GM18867 (cell line): ENCODE measurements around the gene WFDC1.

Experiments used
- ATAC-seq: cut with Tn5 transposase; IDR thresholded peaks from one replicate; pipeline ENCODE4 v1.9.1; 2021; ENCODE audit warnings: mild to moderate bottlenecking, moderate library complexity; ENCODE audit not compliant: unreplicated experiment

Gene WFDC1

DNA sequence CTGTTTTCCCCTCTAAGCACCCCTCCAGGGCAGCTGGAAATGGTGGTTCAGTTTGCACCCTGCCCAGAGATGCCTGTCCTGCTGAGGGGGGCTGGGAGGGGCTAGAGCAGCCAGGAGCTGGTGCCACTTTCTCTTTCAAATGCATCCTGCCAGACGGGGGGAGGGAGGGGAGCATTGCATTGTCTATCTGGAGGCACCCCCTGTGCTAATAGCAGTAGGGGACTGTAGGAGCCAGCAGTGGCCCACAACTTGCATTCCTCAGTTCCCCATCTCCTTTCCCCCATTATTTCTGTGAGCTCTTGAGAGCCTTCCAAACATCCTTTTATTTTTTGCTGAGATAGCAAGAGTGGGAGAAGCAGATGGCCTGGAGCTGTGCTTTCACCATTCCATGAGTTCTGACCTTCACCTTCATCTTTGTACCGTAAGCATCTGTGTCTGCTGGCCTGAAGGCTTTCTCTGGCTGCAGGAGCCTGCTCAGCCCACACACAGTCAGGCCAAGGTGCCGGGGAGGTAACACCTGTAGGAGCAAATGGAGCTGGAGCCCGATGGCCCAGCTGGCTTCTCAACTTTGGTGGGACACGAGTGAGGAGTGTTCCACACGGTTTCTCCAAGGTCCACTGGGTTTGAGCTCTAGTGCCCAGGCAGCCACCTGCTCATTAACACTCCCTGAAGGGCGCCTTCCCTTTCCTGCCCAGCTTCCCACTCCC, 5.2 kb downstream of the WFDC1 start:
- ATAC-seq: no peak

DNA sequence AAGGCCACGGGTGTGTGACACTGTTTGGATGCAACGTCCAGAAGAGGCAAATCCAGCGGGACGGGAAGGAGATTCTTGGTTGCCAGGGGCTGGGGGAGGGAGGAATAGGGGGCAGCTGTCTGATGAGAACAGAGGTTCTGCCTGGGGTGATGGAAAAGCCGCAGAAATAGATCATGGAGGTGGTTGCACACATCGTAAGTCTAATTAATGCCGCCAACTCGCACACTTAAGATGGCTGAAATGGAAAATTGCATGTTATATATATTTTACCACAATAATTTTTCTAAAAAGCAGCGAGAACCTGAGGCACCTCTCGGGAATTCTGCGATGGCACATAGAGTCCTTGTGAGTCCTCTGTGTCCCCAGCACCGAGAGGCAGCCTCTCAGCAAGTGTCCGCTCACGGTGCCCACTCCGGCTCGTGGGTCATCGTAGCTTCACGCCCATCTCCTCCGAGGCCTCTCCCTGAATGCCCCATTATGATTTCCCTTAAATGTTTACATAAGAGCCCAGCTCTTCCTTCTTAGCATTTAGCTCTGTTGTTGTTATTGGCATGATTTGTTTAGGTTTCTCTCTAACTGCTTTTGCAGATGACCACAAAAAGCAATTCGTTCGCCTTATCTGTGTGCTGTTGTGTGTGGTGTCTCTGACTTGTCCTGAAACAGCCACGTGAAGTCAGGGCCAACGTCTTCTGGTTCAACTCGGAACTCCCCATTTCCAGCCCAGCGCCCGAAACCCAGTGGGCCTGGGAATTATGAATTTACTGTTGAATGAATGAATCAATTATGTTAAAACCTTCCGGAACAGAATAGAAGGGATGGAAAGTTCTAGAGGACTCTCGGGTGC, 7.7 kb downstream of the WFDC1 start:
- ATAC-seq: no peak

DNA sequence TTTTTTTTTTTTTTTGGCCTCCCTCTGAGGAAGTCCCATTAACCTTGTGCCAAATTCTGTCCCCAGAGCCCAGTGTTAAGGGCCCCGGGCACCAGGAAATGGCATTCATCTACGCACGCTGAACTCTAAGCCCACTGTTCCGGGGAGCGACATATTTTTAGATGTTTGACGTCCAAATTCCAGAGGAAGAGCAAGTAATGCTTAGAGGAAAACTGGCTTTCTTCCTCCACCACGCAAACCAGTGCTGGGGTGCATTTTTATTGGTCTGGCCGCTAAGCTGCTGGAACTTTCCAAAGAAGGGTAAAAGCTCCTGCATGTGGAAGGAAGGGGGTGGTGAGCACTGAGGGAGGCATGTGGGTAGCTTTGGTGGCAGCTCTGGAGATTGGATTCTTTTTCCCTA, 8.3 kb downstream of the WFDC1 start:
- ATAC-seq: no peak

DNA sequence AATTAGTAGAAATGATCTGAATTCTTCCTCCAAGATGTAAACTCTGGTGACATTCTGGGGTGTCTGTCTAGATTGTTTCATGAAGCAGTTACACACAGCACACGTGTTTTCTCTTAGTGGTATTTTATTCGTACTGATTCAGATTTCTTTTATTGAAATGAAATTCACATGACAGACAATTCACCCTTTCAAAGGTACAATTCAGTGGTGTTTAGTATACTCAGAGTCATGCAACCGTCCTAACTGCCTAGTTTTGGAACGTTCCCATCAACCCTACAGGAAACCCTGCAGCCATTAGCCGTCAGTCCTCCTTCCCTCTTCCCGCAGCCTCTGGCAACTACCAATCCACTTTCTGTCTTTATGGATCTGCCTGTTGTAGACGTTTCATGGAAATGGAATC, 8.8 kb downstream of the WFDC1 start:
- no peak for ATAC-seq

DNA sequence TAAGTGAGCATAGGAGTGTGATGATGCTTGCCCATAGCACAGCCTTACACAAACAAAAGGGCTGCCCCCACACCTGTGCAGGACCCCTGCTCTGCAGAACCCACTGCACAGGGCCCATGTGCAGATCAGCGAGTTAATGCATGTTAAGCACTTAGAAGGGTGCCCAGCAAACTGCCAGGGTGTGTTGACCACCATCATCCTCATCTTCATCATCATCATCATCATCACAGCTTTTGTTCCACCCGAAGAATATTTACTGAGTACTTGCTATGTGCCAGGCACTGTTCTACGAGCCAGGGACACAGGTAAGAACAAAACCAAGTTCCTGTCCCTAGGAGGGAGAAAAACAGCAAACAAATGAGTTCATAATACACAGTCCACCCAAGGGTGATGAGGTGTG, 11.9 kb downstream of the WFDC1 start:
- ATAC-seq: no peak

DNA sequence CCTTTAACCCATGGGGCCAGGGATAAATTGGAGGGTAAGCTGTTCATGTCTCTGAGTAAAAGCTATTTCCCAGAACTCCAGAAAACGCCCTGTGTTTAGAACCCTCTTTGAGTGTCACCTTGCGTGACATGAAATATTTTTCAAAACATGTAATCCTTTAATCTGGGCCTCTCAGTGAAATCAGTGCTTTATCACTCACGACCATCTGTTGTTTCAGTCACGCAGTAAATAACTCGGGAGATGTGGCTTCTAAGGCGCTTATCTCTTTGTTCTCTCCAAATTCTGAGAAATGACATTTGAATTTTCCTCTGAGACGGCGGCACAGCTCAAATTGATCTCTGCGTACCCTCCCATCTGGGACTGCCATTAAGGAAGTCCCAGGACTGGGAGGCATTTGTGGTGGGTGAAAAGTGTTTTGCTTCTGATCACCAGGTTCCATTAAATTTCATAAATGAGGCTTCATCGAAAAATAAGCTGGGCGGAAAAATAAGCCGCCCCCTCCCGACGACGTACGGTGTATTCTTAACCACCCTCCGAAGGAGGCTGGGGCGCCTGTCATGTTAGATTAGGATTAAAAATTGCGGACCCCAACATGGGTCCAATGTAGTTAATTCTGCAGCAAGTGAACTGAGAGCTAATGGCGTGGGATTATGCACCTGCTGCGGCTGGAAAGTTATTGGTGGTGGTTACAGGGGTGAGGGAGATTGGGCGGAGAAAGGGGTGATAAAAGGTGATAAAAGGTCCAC, 12.7 kb downstream of the WFDC1 start:
- no peak for ATAC-seq

DNA sequence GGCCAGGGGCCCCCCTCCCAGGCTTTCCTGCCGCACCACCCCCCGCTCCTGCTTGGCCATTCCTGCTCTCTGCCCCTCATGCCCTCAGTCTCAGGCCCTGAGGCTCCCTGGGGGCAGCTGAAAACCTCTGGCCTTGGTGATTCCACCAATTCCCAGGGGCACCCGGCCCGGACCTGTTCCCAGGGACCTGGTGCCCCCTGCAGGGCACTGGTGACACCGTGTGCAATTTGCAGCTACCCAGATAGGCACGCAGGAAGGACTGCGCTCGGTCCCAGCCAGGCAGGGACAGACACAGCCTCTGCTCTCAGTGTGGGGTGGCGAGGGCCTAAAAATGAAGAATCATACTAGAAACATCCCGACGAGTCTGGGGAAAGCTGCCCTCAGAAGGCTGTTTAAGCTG, 13.4 kb downstream of the WFDC1 start:
- ATAC-seq: no peak

DNA sequence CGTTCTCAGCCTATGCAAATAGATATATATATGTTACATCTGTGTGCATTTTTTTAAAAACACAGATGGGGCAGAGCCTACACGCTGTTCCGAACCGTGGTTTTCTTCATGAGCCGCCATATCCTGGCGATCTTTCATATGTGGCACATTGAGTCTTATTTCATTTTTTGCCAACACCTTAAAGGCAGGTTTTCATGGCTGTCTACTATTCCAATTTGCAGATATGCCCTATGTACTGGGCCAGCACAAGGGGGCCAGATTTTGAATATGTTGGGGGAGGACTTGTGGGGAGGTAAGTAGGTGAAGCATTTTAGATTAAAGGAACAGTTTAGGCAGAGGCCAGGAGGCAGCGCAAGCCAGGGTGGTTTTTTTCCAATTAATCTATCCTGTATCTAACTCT, 16.0 kb downstream of the WFDC1 start:
- no peak for ATAC-seq

DNA sequence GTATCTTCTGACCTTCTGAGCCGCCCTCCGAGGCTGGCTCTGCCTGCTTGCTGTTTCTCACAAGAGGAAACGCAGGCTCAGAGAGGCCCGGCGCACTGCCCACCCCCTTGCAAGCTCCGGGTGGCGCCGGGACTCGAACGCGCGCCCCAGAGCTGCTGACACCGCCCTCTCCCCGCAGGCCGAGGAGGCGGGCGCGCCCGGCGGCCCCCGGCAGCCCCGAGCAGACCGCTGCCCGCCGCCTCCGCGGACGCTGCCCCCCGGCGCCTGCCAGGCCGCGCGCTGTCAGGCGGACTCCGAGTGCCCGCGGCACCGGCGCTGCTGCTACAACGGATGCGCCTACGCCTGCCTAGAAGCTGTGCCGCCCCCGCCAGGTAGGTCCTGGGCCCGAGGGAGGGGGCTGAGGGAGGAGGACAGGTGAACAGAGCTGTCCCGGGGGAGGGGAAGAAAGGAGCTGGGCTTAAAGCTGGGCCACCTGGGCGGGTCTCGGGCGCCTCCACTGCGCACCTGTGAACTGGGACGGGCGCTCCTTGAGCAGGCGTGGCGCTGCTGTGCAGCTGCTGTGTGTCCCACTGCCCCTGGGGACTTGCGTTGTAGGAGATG, 18.2 kb downstream of the WFDC1 start:
- ATAC-seq: no peak

DNA sequence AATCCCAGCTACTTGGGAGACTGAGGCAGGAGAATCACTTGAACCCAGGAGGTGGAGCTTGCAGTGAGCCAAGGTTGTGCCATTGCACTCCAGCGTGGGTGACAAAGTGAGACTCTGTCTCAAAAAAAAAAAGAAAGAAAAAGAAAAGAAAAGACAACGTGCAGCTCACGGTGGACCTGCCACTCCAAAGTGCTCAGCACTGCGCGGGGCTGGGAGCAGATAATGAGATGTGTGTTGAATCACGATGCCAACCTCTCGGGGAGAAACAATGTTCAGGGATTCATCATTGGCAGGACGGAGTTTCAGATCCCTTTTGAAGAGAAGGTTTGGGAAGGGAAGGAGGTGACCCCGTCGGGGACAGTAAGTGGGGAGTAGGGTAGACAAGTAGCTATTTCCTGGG, 19.2 kb downstream of the WFDC1 start:
- no peak for ATAC-seq

DNA sequence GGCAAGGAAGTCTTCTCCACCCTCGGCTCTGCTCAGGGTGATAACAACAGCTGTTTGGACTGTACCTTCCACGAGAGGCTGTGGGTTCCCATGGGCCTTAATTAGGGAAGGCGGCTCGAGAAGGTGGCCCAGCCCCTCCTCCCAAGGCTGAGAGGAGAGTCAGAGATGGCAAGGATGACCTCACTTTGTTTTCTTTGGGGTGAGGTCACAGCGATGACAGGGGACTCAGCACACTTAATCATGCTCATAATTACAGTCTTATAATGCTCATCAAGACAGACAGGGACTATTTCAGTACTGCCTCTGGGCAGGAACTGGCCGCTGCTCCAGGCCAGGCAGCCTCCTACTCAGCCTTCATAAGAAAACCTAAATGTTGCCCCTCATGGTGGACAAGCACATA, 19.7 kb downstream of the WFDC1 start:
- no peak for ATAC-seq

DNA sequence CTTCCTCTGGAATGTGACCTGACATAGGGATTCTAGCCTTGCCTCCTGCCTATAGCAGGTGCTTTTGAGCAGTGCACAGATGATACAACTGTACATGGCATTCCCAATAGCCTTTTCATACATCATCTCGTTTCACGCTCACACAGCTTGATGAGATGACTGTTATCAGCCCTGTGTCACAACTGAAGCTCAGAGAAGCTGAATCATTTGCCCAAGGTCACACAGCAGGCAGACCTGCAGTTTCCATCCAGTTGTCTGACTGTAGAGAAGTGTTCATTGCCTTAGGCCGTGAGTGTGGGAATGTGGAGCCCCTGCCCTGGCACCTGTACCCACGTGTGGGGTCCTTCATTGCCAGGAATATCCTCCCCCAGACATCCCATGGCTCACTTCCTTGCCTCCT, 20.1 kb downstream of the WFDC1 start:
- no peak for ATAC-seq

DNA sequence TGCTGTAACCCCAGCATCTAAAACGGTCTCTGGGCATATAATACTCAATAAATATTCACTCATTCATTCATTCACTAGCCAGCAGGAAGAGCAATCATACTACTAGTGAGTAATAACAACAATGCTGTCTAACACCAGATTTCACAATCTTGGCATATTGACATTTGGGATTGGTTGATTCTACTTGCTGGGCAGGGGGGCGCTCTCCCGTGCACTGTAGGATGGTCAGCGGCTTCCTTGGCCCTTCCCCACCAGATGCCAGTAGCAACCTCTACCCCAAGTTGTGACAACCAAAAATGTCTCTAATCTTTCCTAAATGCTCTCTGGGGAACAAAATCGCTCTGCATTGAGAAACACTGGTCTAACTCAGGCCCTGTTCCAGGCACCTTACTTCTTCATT, 20.7 kb downstream of the WFDC1 start:
- no peak for ATAC-seq

DNA sequence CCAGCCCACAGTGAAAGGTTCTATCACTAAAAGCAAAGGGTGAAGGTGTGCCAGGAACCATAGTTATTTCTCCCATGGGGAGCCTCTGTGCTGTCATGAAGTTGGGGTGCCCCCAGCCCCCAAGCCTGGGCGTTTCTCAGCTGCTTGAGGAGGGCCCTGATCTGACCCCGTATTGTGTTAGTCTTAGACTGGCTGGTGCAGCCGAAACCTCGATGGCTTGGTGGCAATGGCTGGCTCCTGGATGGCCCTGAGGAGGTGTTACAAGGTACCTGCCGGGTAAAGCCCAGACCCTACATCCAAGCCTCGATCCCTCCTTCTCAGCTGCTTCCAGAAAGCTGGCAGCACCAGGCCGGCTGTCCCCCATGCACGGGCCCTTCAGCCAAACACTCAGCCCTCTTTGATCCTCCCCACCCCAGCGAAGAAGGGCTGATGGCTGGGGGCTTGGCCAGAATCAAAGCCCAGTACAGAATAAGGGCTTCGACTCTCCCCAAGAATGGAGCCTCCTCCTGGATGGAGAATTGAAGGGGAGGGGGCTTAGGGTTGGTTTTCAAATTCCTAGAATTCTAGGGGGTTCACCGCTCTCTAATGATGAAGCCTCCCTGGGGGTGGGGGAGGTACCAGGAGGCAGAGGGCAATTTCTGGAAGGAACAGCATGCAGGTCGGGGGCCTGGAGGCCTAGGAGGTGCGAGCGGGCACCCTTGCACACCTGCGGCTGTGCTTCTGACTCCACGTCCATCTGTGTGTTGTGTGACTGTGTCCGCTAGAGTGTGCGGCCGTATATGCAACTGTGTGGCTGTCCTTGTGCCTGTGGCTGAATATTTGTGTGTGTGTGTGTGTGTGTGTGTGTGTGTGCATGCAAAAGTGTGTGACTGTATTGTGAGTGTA, 23.7 kb downstream of the WFDC1 start:
- ATAC-seq: no peak

DNA sequence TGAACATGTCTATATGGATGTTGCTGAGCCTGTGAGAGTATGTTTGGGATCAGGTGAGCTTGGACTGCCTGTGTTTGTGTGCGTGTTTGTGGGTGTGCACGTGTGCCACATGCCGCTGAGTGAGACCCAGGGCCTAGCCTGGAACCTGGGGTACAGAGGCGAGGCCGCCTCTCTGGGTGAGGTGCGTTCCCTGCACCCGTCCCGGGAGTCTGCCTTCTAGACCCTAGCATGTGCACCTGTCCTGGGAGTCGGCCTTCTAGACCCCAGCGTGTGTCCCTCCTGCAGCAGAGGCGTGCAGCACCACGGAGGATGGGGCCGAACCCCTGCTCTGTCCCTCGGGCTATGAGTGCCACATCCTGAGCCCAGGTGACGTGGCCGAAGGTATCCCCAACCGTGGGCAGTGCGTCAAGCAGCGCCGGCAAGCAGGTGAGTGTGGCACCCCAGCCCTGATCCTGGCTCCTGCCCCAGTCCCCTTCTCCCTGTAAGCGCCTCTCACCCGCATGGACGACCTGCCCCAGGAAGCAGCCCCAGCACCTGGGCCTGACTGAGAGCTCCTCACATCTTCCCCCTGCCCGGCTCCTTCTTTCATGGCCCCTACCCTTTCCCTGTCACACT, 24.6 kb downstream of the WFDC1 start:
- ATAC-seq: no peak

DNA sequence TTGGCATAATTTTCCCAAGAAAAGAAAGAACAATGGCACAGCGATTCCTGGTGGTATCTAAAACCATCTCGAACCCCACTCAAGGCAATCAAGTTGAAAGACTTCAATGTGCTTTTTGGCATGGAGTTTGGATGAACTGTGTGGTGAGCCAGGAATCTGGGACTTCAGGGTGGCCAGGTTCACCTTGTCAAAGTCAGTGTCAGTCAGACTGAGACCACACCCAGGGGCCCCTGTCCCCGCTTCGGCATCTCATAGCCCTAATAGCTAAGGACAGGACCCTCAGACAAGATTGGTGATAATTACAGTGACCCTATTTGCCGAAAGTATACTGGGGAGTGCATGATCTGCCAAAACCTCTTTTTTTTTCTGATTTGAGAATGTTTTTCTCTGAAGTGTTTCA, 25.8 kb downstream of the WFDC1 start:
- no peak for ATAC-seq

DNA sequence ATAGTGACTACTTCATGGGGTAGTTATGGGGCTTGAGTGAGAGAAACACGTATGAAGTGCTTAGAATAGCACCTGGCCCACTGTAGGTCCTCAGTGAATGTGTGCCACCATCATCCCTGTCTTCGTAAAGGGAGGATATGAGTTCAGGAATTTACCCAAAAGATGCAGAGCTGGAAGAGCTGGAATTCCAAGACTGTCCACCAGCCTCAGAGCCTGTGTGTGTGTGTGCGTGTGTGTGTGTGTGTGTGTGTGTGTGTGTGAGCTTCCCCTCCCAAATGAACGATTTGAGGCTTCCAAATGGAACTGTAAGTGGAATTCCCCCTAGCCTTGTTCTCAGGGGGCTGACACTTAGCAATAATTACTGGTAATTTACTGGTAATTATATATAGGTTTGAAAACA, 27.3 kb downstream of the WFDC1 start:
- ATAC-seq: no peak

DNA sequence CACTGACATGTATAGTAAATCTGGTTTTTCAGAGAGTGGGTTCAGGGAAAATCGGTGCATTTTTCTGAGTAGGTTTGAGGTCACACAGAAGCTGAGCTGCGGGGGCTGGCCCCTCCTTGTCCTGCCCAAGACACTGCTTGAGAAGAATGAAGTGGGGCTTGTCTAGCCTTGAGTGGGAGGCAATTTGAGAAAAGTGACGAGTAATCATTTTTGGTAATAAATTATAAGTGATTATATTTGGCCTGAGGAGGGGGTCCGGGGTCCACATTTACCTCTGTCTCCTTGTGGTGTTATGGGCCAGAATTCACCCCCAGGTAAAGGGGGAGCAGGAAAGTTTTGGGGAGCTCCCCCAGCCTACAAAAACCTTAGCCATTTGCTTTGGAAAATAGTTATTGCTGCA, 28.1 kb downstream of the WFDC1 start:
- ATAC-seq: no peak

DNA sequence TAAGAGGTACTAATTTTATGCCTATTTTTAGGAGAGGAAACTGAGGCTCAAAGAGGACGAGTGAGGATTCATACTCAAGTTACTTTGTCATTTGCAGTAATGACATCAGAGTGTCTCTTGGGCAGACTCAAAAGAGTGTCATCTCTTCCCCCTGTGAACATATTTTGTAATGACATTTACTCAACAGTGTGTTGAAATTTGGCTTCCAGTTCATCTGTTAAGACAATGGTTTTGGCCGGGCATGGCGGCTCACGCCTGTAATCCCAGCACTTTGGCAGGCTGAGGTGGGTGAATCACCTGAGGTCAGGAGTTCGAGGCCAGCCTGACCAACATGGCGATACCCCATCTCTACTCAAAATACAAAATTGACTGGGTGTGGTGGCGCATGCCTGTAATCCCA, 28.9 kb downstream of the WFDC1 start:
- ATAC-seq: no peak
